Measurements from ENCODE around the gene FOLR3.

The FOLR3 gene

DNA sequence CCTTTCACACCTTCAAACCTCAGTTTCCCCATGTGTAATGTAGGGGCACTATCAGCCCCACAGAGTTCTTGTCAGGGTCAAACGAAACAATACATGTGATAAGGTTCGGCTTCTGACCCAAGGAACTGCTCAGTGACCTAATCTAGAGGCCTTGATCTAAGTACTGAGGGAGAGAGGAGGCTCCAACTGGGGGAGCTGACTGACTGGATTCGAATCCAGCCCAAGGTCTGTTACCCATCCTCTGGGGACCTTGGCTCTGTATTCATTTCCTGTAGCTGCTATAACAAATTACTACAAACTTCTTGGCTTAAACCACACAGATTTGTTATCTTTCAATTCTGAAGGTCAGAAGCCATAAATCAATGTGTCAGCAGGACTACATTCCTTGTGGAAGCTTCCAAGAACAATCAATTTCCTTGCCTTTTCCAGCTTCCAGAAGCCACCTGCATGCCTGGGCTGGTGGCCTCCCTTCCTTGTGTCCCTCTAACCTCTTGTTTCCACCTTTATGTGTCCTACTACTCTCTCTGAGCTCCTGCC, 12.3 kb upstream of the FOLR3 start:
- no peaks in the 10 kb centered on the region for H3F3A ChIP-seq (ENCODE audit: low read depth)
- no peaks in the 10 kb centered on the region for H3K27me3 ChIP-seq (ENCODE audit: insufficient read depth, low read length, poor library complexity, severe bottlenecking)
- no peaks in the 10 kb centered on the region for H3K36me3 ChIP-seq (ENCODE audit: insufficient read depth, low read length)
- H2AFZ ChIP-seq (ENCODE audit: low read length) = no peak overlapping the region
- no peaks in the 10 kb centered on the region for H3K4me1 ChIP-seq (ENCODE audit: insufficient read depth, low read length, poor library complexity, severe bottlenecking)
- TF ChIP-seq, protein P1, sequence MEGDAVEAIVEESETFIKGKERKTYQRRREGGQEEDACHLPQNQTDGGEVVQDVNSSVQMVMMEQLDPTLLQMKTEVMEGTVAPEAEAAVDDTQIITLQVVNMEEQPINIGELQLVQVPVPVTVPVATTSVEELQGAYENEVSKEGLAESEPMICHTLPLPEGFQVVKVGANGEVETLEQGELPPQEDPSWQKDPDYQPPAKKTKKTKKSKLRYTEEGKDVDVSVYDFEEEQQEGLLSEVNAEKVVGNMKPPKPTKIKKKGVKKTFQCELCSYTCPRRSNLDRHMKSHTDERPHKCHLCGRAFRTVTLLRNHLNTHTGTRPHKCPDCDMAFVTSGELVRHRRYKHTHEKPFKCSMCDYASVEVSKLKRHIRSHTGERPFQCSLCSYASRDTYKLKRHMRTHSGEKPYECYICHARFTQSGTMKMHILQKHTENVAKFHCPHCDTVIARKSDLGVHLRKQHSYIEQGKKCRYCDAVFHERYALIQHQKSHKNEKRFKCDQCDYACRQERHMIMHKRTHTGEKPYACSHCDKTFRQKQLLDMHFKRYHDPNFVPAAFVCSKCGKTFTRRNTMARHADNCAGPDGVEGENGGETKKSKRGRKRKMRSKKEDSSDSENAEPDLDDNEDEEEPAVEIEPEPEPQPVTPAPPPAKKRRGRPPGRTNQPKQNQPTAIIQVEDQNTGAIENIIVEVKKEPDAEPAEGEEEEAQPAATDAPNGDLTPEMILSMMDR (conservative IDR thresholded peaks at IDR 0.05; ENCODE audit: low read length) = no peak
- TF ChIP-seq EZH2phosphoT487 (IDR thresholded peaks at IDR 0.05; ENCODE audit: borderline replicate concordance) = no peak
- H3K9me3 ChIP-seq (ENCODE audit: insufficient read depth, low read depth, low read length) = peaks cover 10% of the 10 kb centered on the region; the same call in 1 of the 2 replicates
- H3K4me3 ChIP-seq (ENCODE audit: low read length, poor library complexity, severe bottlenecking) = no peak overlapping the region
- H3K9me2 ChIP-seq (replicated peaks; ENCODE audit: low read depth, low read length) = no peaks in the 10 kb centered on the region
- no peak overlapping the region for H3K9ac ChIP-seq (ENCODE audit: low read depth, low read length, poor library complexity, severe bottlenecking)
- no peaks in the 10 kb centered on the region for H4K20me1 ChIP-seq (ENCODE audit: insufficient read depth, low read length, poor library complexity, severe bottlenecking)
- H3K4me2 ChIP-seq (ENCODE audit: low read depth, low read length, poor library complexity, severe bottlenecking) = no peak overlapping the region
- no peaks in the 10 kb centered on the region for H3K79me2 ChIP-seq (ENCODE audit: insufficient read depth, low read length)

DNA sequence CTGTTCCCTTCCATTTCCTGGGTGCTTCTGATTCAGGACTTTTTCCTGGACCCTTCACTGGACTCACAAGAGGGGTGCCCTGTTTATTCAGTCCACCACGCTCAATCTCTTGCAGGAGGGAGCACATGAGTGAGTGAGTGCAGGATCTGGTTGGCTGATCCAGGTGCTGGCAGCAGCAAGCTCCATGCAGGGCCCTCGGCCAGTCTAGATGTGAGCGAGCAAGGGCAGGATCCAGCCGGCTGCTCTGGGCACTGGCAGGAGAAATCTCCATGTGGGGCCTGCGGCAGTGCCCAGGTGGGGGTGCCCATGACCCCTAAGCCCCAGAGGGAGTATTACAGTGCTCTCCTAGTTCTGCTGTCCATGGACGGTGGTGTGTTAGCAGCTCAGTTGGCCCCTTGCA, 11.5 kb upstream of the FOLR3 start:
- Histone ChIP-seq H3K9me3 (ENCODE audit: insufficient read depth, low read depth, low read length) (peaks cover 14% of the 10 kb centered on the region; the same call in 1 of the 2 replicates), H3K4me1 (ENCODE audit: insufficient read depth, low read length, poor library complexity, severe bottlenecking) (no peaks in the 10 kb centered on the region), H3K9ac (ENCODE audit: low read depth, low read length, poor library complexity, severe bottlenecking) (no peak overlapping the region), H3K27me3 (ENCODE audit: insufficient read depth, low read length, poor library complexity, severe bottlenecking) (no peaks in the 10 kb centered on the region), H3K4me3 (ENCODE audit: low read length, poor library complexity, severe bottlenecking) (no peak overlapping the region), H3K79me2 (ENCODE audit: insufficient read depth, low read length) (no peaks in the 10 kb centered on the region), H3F3A (ENCODE audit: low read depth) (no peaks in the 10 kb centered on the region), H3K9me2 (replicated peaks; ENCODE audit: low read depth, low read length) (no peaks in the 10 kb centered on the region), H3K4me2 (ENCODE audit: low read depth, low read length, poor library complexity, severe bottlenecking) (no peak overlapping the region), H2AFZ (ENCODE audit: low read length) (no peak overlapping the region), H4K20me1 (ENCODE audit: insufficient read depth, low read length, poor library complexity, severe bottlenecking) (no peaks in the 10 kb centered on the region), H3K36me3 (ENCODE audit: insufficient read depth, low read length) (no peaks in the 10 kb centered on the region)
- TF ChIP-seq, protein P1 (conservative IDR thresholded peaks at IDR 0.05; ENCODE audit: low read length) = no peak
- TF ChIP-seq EZH2phosphoT487 (IDR thresholded peaks at IDR 0.05; ENCODE audit: borderline replicate concordance) = no peak

DNA sequence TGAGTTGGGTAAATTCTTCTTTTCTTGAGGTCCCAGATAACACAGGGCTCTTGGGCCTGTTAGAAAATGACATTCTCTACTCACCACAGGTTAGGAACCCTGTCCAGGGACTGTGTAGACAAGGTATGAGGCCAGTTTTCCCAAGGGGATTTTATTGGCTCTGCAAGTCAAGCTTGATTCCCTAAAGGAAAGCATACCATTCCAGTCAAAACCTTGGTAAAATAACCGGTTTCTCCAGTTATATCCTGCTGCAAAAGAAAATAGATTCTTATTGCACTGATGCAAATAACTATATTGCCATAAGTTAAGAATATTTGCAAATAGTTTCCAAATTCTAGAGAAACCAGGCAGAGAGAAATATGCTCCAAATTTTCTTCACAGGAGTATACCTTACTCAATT, 9.6 kb upstream of the FOLR3 start:
- TF ChIP-seq, protein P1 (conservative IDR thresholded peaks at IDR 0.05; ENCODE audit: low read length) = no peak
- TF ChIP-seq EZH2phosphoT487 (IDR thresholded peaks at IDR 0.05; ENCODE audit: borderline replicate concordance) = no peak

More for the DNA sequence above, 9.6 kb upstream of the FOLR3 start:
- Histone ChIP-seq H3F3A (ENCODE audit: low read depth) (no peaks in the 10 kb centered on the region), H4K20me1 (ENCODE audit: insufficient read depth, low read length, poor library complexity, severe bottlenecking) (no peaks in the 10 kb centered on the region), H3K9me3 (ENCODE audit: insufficient read depth, low read depth, low read length) (peaks cover 14% of the 10 kb centered on the region; the same call in 1 of the 2 replicates), H3K9ac (ENCODE audit: low read depth, low read length, poor library complexity, severe bottlenecking) (no peak overlapping the region), H3K79me2 (ENCODE audit: insufficient read depth, low read length) (no peaks in the 10 kb centered on the region), H3K27me3 (ENCODE audit: insufficient read depth, low read length, poor library complexity, severe bottlenecking) (no peaks in the 10 kb centered on the region), H3K4me2 (ENCODE audit: low read depth, low read length, poor library complexity, severe bottlenecking) (no peak overlapping the region), H3K4me3 (ENCODE audit: low read length, poor library complexity, severe bottlenecking) (no peak overlapping the region), H3K4me1 (ENCODE audit: insufficient read depth, low read length, poor library complexity, severe bottlenecking) (no peaks in the 10 kb centered on the region), H3K9me2 (replicated peaks; ENCODE audit: low read depth, low read length) (no peaks in the 10 kb centered on the region), H3K36me3 (ENCODE audit: insufficient read depth, low read length) (no peaks in the 10 kb centered on the region), H2AFZ (ENCODE audit: low read length) (no peak overlapping the region)

All from Loucy (cell line).